BE2C (cell line): ENCODE measurements around the gene SOX21.

Source experiments
- DNase-seq: peaks from one replicate; pipeline ENCODE4 v3.0.0-alpha.2; 2020
- H3K27me3 ChIP-seq: fragments of 250-450 bp; sonication (Bioruptor Pico); 2 replicates; pipeline ENCODE4 v1.5.1; 2020; ENCODE audit warnings: mild to moderate bottlenecking
- H3K36me3 ChIP-seq: fragments of 250-450 bp; sonication (Bioruptor Pico); 2 replicates; pipeline ENCODE4 v1.5.1; 2020; ENCODE audit warnings: mild to moderate bottlenecking
- H3K4me1 ChIP-seq: fragments of 250-450 bp; sonication (Bioruptor Pico); 2 replicates; pipeline ENCODE4 v1.5.1; 2020
- H3K4me3 ChIP-seq: 2 replicates; pipeline ENCODE4 v1.5.1; 2011; ENCODE audit warnings: low read depth, low read length
- H3K9me3 ChIP-seq: fragments of 250-450 bp; sonication (Bioruptor Pico); 2 replicates; pipeline ENCODE4 v1.5.1; 2020
- TF ChIP-seq, protein P1 (sequence below): IDR thresholded peaks from 2 replicates; pipeline ENCODE4 v1.5.1; 2012; ENCODE audit warnings: mild to moderate bottlenecking, low read depth, low read length

SOX21 gene

DNA sequence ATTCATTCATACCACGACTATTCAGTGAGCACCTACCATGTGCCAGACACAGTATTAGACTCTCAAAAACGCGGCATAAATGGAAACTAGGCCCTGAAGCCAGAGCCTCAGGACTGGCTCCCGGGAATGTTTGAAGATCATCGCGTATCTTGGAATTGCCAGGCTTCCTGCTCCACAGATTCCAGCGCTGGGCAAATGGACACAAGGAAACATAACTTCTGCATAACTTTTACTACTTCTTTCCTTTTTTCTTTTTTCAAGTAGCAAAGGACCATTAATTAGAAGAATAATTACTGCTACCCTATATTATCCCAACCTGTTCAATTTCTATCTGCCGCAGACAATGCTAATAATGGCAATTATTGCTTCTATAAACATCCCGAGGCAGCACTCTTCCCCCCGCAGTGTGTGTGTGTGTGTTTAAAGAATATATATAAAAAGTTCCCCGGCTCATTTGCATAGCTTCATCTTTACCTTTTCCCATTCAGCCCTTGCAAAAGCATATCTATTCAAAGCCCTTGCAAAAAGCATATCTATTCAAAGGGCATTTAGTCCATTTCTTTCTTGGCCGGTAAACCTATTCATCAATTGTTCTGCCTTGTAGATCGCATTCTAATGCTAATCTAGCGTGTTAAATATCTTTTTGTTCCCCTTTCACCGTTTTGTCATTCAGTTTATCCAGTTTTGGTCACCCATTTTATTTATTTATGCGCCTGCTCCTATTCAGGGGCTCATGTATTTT is 6.1 kb downstream of the SOX21 start:
- H3K4me1 ChIP-seq: peaks cover 3% of the 10 kb centered on the region; the same call in 1 of the 2 replicates

GRCh38 chr13:94705081-94706030 is 7.0 kb downstream of the SOX21 start:
- no peak for DNase-seq
- no peaks in the 10 kb centered on the region for H3K36me3 ChIP-seq
- no peak overlapping the region for H3K4me3 ChIP-seq
- no peaks in the 10 kb centered on the region for H3K9me3 ChIP-seq
- TF ChIP-seq, protein P1, sequence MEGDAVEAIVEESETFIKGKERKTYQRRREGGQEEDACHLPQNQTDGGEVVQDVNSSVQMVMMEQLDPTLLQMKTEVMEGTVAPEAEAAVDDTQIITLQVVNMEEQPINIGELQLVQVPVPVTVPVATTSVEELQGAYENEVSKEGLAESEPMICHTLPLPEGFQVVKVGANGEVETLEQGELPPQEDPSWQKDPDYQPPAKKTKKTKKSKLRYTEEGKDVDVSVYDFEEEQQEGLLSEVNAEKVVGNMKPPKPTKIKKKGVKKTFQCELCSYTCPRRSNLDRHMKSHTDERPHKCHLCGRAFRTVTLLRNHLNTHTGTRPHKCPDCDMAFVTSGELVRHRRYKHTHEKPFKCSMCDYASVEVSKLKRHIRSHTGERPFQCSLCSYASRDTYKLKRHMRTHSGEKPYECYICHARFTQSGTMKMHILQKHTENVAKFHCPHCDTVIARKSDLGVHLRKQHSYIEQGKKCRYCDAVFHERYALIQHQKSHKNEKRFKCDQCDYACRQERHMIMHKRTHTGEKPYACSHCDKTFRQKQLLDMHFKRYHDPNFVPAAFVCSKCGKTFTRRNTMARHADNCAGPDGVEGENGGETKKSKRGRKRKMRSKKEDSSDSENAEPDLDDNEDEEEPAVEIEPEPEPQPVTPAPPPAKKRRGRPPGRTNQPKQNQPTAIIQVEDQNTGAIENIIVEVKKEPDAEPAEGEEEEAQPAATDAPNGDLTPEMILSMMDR: no peak
- peaks cover 97% of the 10 kb centered on the region for H3K27me3 ChIP-seq
- no peaks in the 10 kb centered on the region for H3K4me1 ChIP-seq

More for the DNA sequence above, 6.1 kb downstream of the SOX21 start:
- TF ChIP-seq, protein P1: no peak
- peaks cover 96% of the 10 kb centered on the region for H3K27me3 ChIP-seq
- H3K9me3 ChIP-seq: no peaks in the 10 kb centered on the region
- DNase-seq: no peak
- H3K36me3 ChIP-seq: no peaks in the 10 kb centered on the region
- no peak overlapping the region for H3K4me3 ChIP-seq

GRCh38 chr13:94704377-94705080 is 7.8 kb downstream of the SOX21 start:
- no peaks in the 10 kb centered on the region for H3K36me3 ChIP-seq
- TF ChIP-seq, protein P1: no peak
- no peaks in the 10 kb centered on the region for H3K4me1 ChIP-seq
- H3K4me3 ChIP-seq: no peak overlapping the region
- peaks cover 97% of the 10 kb centered on the region for H3K27me3 ChIP-seq
- DNase-seq: no peak
- no peaks in the 10 kb centered on the region for H3K9me3 ChIP-seq

GRCh38 chr13:94703721-94704314 is 8.5 kb downstream of the SOX21 start:
- Histone ChIP-seq H3K4me1 (no peaks in the 10 kb centered on the region), H3K36me3 (no peaks in the 10 kb centered on the region), H3K9me3 (no peaks in the 10 kb centered on the region), H3K27me3 (peaks cover 91% of the 10 kb centered on the region), H3K4me3 (no peak overlapping the region)
- TF ChIP-seq, protein P1: no peak
- no peak for DNase-seq

DNA sequence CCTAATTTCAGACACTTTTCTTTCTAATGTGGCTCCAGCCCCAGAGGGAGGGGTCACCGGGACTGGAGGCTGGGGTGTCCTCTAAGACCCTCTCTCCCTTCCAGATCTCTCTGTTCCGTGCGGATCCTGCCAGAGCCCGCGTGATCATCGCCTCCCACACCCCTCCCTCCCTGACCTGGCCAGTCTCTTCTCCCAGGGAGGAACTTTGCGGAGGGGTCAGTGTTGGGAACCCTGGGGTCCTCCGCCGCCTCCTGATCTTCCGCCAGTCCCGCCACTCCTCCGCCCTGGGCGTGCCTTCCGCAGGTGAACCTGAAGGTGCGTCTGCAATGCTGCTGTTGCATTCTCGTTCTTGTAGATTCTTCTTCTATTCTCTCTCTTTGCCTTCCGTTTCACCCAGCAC is 9.1 kb downstream of the SOX21 start:
- H3K36me3 ChIP-seq: no peaks in the 10 kb centered on the region
- no peak for DNase-seq
- H3K9me3 ChIP-seq: no peaks in the 10 kb centered on the region
- no peak overlapping the region for H3K4me3 ChIP-seq
- no peaks in the 10 kb centered on the region for H3K4me1 ChIP-seq
- peaks cover 88% of the 10 kb centered on the region for H3K27me3 ChIP-seq
- TF ChIP-seq, protein P1: no peak
